H1 (cell line): Measurements from ENCODE around the gene EDC3. TPM values are rescaled to one million over a fixed set of nuclear protein-coding genes. Genes with fewer than 3 reads are reported as not detected.

Experiments used
- CTCF ChIA-PET: fragments of 300-600 bp; sonication (Branson Sonifier 250); formaldehyde crosslinking; loops from one replicate; lab custom pipeline; 2021; ENCODE audit not compliant: partially characterized antibody; lab: Charles Lee
- POLR2A ChIA-PET: fragments of 300-600 bp; sonication (Branson Sonifier 250); formaldehyde crosslinking; loops from one replicate; lab custom pipeline; 2021; ENCODE audit warnings: inconsistent platforms; ENCODE audit not compliant: partially characterized antibody; lab: Charles Lee
- DNase-seq, 2 experiments: peaks; one replicate each; pipeline versions ENCODE4 v3.0.0 to v3.0.0-alpha.2; 2010 to 2022; ENCODE audit warnings: low spot score in 2 of 2, low read depth in 1 of 2, mixed read lengths in 1 of 2
- FAIRE-seq: peaks from 2 replicates; lab custom pipeline; 2011; peaks lifted over from hg19 to GRCh38; lab: Jason Lieb, UNC
- H2AFZ ChIP-seq: 2 replicates; pipeline ENCODE4 v1.8.1; 2012; ENCODE audit warnings: low read length, inconsistent platforms
- H2AK5ac ChIP-seq: 2 replicates; pipeline ENCODE4 v1.6.1; 2013; ENCODE audit warnings: low read depth, low read length
- H2BK120ac ChIP-seq: replicated peaks from 2 replicates; pipeline ENCODE3; 2013; ENCODE audit warnings: low read depth, low read length, inconsistent platforms
- H2BK12ac ChIP-seq: 2 replicates; pipeline ENCODE4 v1.6.1; 2013; ENCODE audit warnings: low read depth, low read length
- H2BK15ac ChIP-seq: 2 replicates; pipeline ENCODE4 v1.6.1; 2013; ENCODE audit warnings: low read length
- H2BK20ac ChIP-seq: 2 replicates; pipeline ENCODE4 v1.6.1; 2013; ENCODE audit warnings: low read length
- H2BK5ac ChIP-seq: 2 replicates; pipeline ENCODE4 v1.6.1; 2013; ENCODE audit warnings: low read depth, low read length
- H3K14ac ChIP-seq: 2 replicates; pipeline ENCODE4 v1.6.1; 2013; ENCODE audit warnings: inconsistent platforms; ENCODE audit not compliant: insufficient read length
- H3K18ac ChIP-seq: 2 replicates; pipeline ENCODE4 v1.6.1; 2013; ENCODE audit warnings: low read length; ENCODE audit errors: extremely low read depth
- H3K23ac ChIP-seq: 2 replicates; pipeline ENCODE4 v1.6.1; 2013; ENCODE audit warnings: inconsistent platforms; ENCODE audit not compliant: insufficient read length
- H3K23me2 ChIP-seq: 2 replicates; pipeline ENCODE4 v1.6.1; 2013; ENCODE audit warnings: low read depth, low read length
- H3K27ac ChIP-seq: 2 replicates; pipeline ENCODE4 v1.6.1; 2011; ENCODE audit warnings: low read depth, low read length, inconsistent platforms
- H3K27me3 ChIP-seq, 4 experiments: replicated peaks in 1 of 4; 1 replicate in 1 of 4; 2 replicates in 3 of 4; pipeline versions ENCODE4 v1.6.1 to v1.8.1; 2011 to 2013; ENCODE audit warnings: low read length in 3 of 4, mild to moderate bottlenecking in 3 of 4, inconsistent platforms in 2 of 4, mixed read lengths in 2 of 4, moderate library complexity in 1 of 4; ENCODE audit not compliant: control insufficient read depth in 3 of 4, insufficient read depth in 3 of 4; ENCODE audit errors: extremely low read depth in 1 of 4
- H3K36me3 ChIP-seq, 4 experiments: 2 replicates each; pipeline versions ENCODE4 v1.6.1 to v1.8.1; 2011 to 2013; ENCODE audit warnings: mild to moderate bottlenecking in 4 of 4, low read length in 3 of 4, moderate library complexity in 2 of 4, control low read depth in 1 of 4, inconsistent platforms in 1 of 4; ENCODE audit not compliant: insufficient read depth in 4 of 4, control insufficient read depth in 2 of 4
- H3K4ac ChIP-seq: replicated peaks from 2 replicates; pipeline ENCODE3; 2013; ENCODE audit warnings: low read length, low read depth, mixed read lengths, inconsistent platforms; ENCODE audit not compliant: insufficient read length
- H3K4me1 ChIP-seq, 4 experiments: replicated peaks in 1 of 4; 1 replicate in 1 of 4; 2 replicates in 3 of 4; pipeline versions ENCODE4 v1.6.1 to v1.8.1; 2011 to 2013; ENCODE audit warnings: low read length in 3 of 4, inconsistent platforms in 2 of 4, mixed read lengths in 1 of 4; ENCODE audit not compliant: insufficient read depth in 4 of 4, control insufficient read depth in 3 of 4
- H3K4me2 ChIP-seq, 2 experiments: 2 replicates each; pipeline versions ENCODE4 v1.6.1 to v1.8.1; 2011 to 2013; ENCODE audit warnings: low read depth in 2 of 2, low read length in 2 of 2, control low read depth in 1 of 2, inconsistent platforms in 1 of 2, mild to moderate bottlenecking in 1 of 2; ENCODE audit not compliant: insufficient read depth in 1 of 2
- H3K4me3 ChIP-seq, 4 experiments: fragments of 200-600, 300-600 bp in 1 of 4; sonication (generic), shearing (Covaris generic), sonication (Bioruptor Twin) in 1 of 4; 2 replicates each; pipeline versions ENCODE4 v1.5.1 to v1.8.1; 2011 to 2016; ENCODE audit warnings: low read length in 4 of 4, low read depth in 3 of 4, control low read depth in 2 of 4, inconsistent platforms in 2 of 4, mild to moderate bottlenecking in 2 of 4, mixed read lengths in 1 of 4, moderate library complexity in 1 of 4; ENCODE audit not compliant: insufficient read depth in 2 of 4; ENCODE audit errors: extremely low read depth in 1 of 4
- H3K56ac ChIP-seq: replicated peaks from 2 replicates; pipeline ENCODE3; 2013; ENCODE audit warnings: low read depth, mild to moderate bottlenecking, mixed read lengths, low read length, inconsistent platforms; ENCODE audit not compliant: insufficient read length
- H3K79me1 ChIP-seq: 2 replicates; pipeline ENCODE4 v1.6.1; 2013; ENCODE audit warnings: low read depth, low read length, control low read depth
- H3K79me2 ChIP-seq, 2 experiments: 2 replicates each; pipeline versions ENCODE4 v1.6.1 to v1.8.1; 2012 to 2013; ENCODE audit warnings: low read length in 2 of 2, mild to moderate bottlenecking in 2 of 2, inconsistent platforms in 1 of 2; ENCODE audit not compliant: insufficient read depth in 2 of 2, control insufficient read depth in 1 of 2
- H3K9ac ChIP-seq, 4 experiments: replicated peaks in 1 of 4; 1 replicate in 1 of 4; 2 replicates in 3 of 4; pipeline versions ENCODE4 v1.6.1 to v1.8.1; 2011 to 2013; ENCODE audit warnings: low read depth in 3 of 4, low read length in 3 of 4, control low read depth in 2 of 4, mild to moderate bottlenecking in 2 of 4, moderate library complexity in 2 of 4, inconsistent platforms in 1 of 4; ENCODE audit errors: extremely low read depth in 1 of 4
- H3K9me3 ChIP-seq, 2 experiments: 2 replicates each; pipeline versions ENCODE4 v1.6.1 to v1.8.1; 2012 to 2013; ENCODE audit warnings: mild to moderate bottlenecking in 2 of 2, moderate library complexity in 2 of 2, control low read depth in 1 of 2, inconsistent platforms in 1 of 2, low read depth in 1 of 2, low read length in 1 of 2, mixed read lengths in 1 of 2; ENCODE audit not compliant: insufficient read depth in 2 of 2
- H4K20me1 ChIP-seq, 2 experiments: replicated peaks in 1 of 2; 2 replicates each; pipeline versions ENCODE3 to v1.8.1; 2011 to 2013; ENCODE audit warnings: inconsistent platforms in 2 of 2, low read length in 2 of 2, mild to moderate bottlenecking in 1 of 2; ENCODE audit not compliant: insufficient read depth in 2 of 2, control insufficient read depth in 1 of 2
- H4K5ac ChIP-seq: 2 replicates; pipeline ENCODE4 v1.6.1; 2013; ENCODE audit warnings: low read length, low read depth, mixed read lengths, inconsistent platforms; ENCODE audit not compliant: insufficient read length
- H4K8ac ChIP-seq: 2 replicates; pipeline ENCODE4 v1.8.0; 2013; ENCODE audit warnings: mild to moderate bottlenecking, moderate library complexity, low read length, inconsistent platforms; ENCODE audit not compliant: insufficient read depth; ENCODE audit errors: extremely low read depth
- H4K91ac ChIP-seq: replicated peaks from 2 replicates; pipeline ENCODE3; 2013; ENCODE audit warnings: low read length, mixed read lengths, inconsistent platforms; ENCODE audit not compliant: insufficient read length
- BCL11A ChIP-seq, 2 experiments: IDR thresholded peaks; one replicate each; pipeline ENCODE4 v1.6.1; 2011; ENCODE audit warnings: low read depth in 2 of 2, low read length in 2 of 2, mild to moderate bottlenecking in 2 of 2
- CHD1 ChIP-seq: IDR thresholded peaks from 2 replicates; pipeline ENCODE4 v1.6.1; 2012; ENCODE audit warnings: low read depth, low read length, improper control_type of control experiment
- GABPA ChIP-seq: IDR thresholded peaks from 2 replicates; pipeline ENCODE4 v1.6.1; 2011; ENCODE audit warnings: mild to moderate bottlenecking, low read length, moderate library complexity, borderline replicate concordance; ENCODE audit not compliant: insufficient read depth
- GTF2F1 ChIP-seq: IDR thresholded peaks from 2 replicates; pipeline ENCODE4 v1.6.1; 2012; ENCODE audit warnings: low read depth, low read length, improper control_type of control experiment, borderline replicate concordance
- HDAC6 ChIP-seq: IDR thresholded peaks from one replicate; pipeline ENCODE4 v1.7.1; 2012; ENCODE audit warnings: low read depth, mild to moderate bottlenecking, inconsistent platforms, low read length, moderate library complexity
- KDM1A ChIP-seq: fragments of 200-600, 300-600 bp; sonication (generic); IDR thresholded peaks from 2 replicates; pipeline ENCODE4 v1.7.1; 2016; ENCODE audit warnings: mild to moderate bottlenecking, low read length, borderline replicate concordance
- MAFK ChIP-seq: IDR thresholded peaks from 2 replicates; pipeline ENCODE4 v1.6.1; 2012; ENCODE audit warnings: low read depth, mild to moderate bottlenecking, improper control_type of control experiment, low read length
- POLR2A ChIP-seq, 2 experiments: IDR thresholded peaks; 1 replicate in 1 of 2; 2 replicates in 1 of 2; pipeline ENCODE4 v1.6.1; 2011; ENCODE audit warnings: low read depth in 2 of 2, low read length in 2 of 2, mild to moderate bottlenecking in 2 of 2; ENCODE audit errors: control extremely low read depth in 1 of 2
- POLR2AphosphoS5 ChIP-seq: IDR thresholded peaks from 2 replicates; pipeline ENCODE4 v1.6.1; 2011; ENCODE audit warnings: low read depth, low read length
- SIN3A ChIP-seq, 2 experiments: IDR thresholded peaks in 1 of 2; conservative IDR thresholded peaks in 1 of 2; 2 replicates each; pipeline ENCODE4 v1.6.1; 2011 to 2012; ENCODE audit warnings: low read length in 2 of 2, improper control_type of control experiment in 1 of 2, low read depth in 1 of 2, mild to moderate bottlenecking in 1 of 2
- TCF12 ChIP-seq: IDR thresholded peaks from 2 replicates; pipeline ENCODE4 v1.6.1; 2011; ENCODE audit warnings: low read depth, mild to moderate bottlenecking, low read length
- USF2 ChIP-seq: IDR thresholded peaks from 2 replicates; pipeline ENCODE4 v1.6.1; 2011; ENCODE audit warnings: low read length, improper control_type of control experiment
- polyA plus RNA-seq, 7 experiments: library from polyadenylated mRNA; depleted of rRNA in 3 of 7; stranded (reverse) in 5 of 7; unstranded in 2 of 7; fragments of >200 nt in 5 of 7; fragments of 200-250 nt in 2 of 7; gene quantifications; 1 replicate in 5 of 7; 2 replicates in 1 of 7; 4 replicates in 1 of 7; pipeline versions ENCODE4 v1.2.1 to v1.2.3, GENCODE V29; 2011 to 2013; ENCODE audit warnings: missing spikeins in 2 of 7, mixed read lengths in 2 of 7
- total RNA-seq: library from RNA; stranded (reverse); fragmentation: NEBNext Ultra II Directional; extraction: Animal tissue kit (Norgen Biotek cat#: 25700); gene quantifications from 2 replicates; pipeline ENCODE4 v1.2.1, GENCODE V29; 2021

Gene EDC3
- total and polyA plus RNA-seq, 2 of the 8 experiments (the other 6 are each of a cell fraction or from before 2014, with no cell fraction given): 45.0 to 50.8 TPM

- Histone ChIP-seq H3K4ac (no peak overlapping the region), H3K79me2 (no peaks in the 10 kb centered on the region), H3K18ac (no peak overlapping the region), H2AK5ac (no peak overlapping the region), H3K9ac (no peak overlapping the region), H3K4me3 (no peak overlapping the region; a peak in 1 of 8 replicates), H4K91ac (no peak overlapping the region), H3K23me2 (peaks cover 11% of the 10 kb centered on the region; the same call in 1 of the 2 replicates), H3K9me3 (no peaks in the 10 kb centered on the region; a peak in 1 of 4 replicates), H2BK5ac (no peak overlapping the region), H3K56ac (no peak overlapping the region), H2BK12ac (peak overlapping the region; percentile 46; the same call in 1 of the 2 replicates), H3K4me1 (peaks cover 0 to 5% (median 0%) of the 10 kb centered on the region in 4 experiments; a peak in 3 of 7 replicates), H3K14ac (no peak overlapping the region), H2BK15ac (0 out of 2 replicates have a peak overlapping the region, but pooled peaks have one; percentile 49), H3K27me3 (peaks cover 11 to 31% (median 26%) of the 10 kb centered on the region in 4 experiments), H3K36me3 (no peaks in the 10 kb centered on the region), H4K5ac (no peak overlapping the region), H3K4me2 (peak overlapping the region in 1 of 2 experiments; percentile 82; a peak in 1 of 4 replicates), H2BK120ac (no peak overlapping the region), H4K8ac (no peak overlapping the region), H2BK20ac (peak overlapping the region; percentile 87; the same call in 1 of the 2 replicates), H3K23ac (no peak overlapping the region), H3K27ac (no peak overlapping the region), H3K79me1 (no peaks in the 10 kb centered on the region), H4K20me1 (no peaks in the 10 kb centered on the region), H2AFZ (no peak overlapping the region)
- ChIA-PET POLR2A (interaction anchor here (0.7 to 5.5 kb wide), 12 partner anchors 13 to 91 kb away, joined by 3 to 46 read pairs (median 4); partner anchors contain the start of gene EDC3), CTCF (interaction anchor here (0.7 to 4.3 kb wide), 9 partner anchors 10 to 101 kb away, joined by 3 to 39 read pairs (median 3); partner anchors contain the start of gene EDC3)
- DNase-seq: no peak
- FAIRE-seq: no peak
- TF ChIP-seq GTF2F1: no peak
- TF ChIP-seq USF2: no peak
- no peak for TF ChIP-seq KDM1A
- TF ChIP-seq BCL11A (IDR thresholded peaks at IDR 0.05; ENCODE audit: low read depth in 2 of 2, low read length in 2 of 2): no peak
- TF ChIP-seq MAFK: no peak
- no peak for TF ChIP-seq POLR2AphosphoS5
- TF ChIP-seq POLR2A (IDR thresholded peaks at IDR 0.05; ENCODE audit: control extremely low read depth in 1 of 2, low read depth in 2 of 2, low read length in 2 of 2): no peak
- TF ChIP-seq GABPA: no peak
- TF ChIP-seq CHD1: no peak
- TF ChIP-seq HDAC6: no peak
- no peak for TF ChIP-seq TCF12
- no peak; a peak in 1 of 4 replicates for TF ChIP-seq SIN3A (conservative IDR thresholded peaks at IDR 0.05 in 1 of 2, IDR thresholded peaks at IDR 0.05 in 1 of 2; ENCODE audit: low read depth in 1 of 2, low read length in 2 of 2)
These were observed 28.9 kb upstream of the EDC3 start for GRCh38 chr15:74724570-74725224.
